ENCODE results near the gene CTSZ.
A peak's percentile ranks its signal among the peaks of the same experiment; 100 is the strongest.
"Not testable (repeated sequence)": the region's sequence is repeated elsewhere in the genome, so short reads cannot be mapped to it uniquely, and the experiment has no call there.

Gene CTSZ

DNA sequence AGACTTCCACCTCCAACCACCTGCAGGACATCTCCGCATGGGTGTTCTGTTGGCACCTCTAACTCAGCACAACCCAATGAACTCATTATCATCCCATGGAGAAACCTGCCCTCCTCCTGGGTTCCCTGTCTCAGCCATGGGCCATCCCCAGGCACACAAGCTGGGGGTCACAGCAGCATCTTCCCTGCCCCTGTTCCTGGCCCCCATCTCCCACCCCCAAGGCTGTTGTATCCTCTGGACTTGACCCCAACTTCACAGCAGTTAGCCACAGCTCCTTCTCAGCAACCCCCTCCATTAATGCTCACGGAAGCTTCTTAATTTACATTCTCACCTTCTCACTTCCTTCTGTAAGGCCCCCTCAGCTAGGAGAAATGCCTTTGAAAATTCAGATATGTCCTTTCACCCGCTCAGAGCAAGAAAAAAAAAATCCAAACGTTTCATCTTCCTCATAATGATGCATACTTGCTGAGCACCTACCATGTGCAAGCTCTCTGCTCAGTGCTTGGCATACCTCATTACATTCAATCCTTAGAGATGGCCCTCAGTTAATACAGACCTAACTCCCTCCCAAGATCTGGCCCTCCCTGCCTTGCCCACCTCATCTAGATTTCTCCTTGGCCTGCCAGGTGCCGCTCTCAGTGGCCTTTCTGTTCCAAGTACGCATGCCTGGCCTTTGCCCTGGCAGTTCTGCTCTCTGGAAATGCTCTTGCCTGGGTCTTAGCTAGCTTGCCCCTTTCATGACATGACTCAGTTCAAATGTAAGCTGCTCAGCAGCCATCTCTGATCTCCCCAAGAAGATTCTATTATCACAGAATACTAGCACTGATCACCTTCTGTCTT is 28.5 kb downstream of the CTSZ start:
- no peak for DNase-seq

GRCh38 chr20:58976061-58976730 is 30.9 kb downstream of the CTSZ start:
- DNase-seq, result peak; percentile 34 to 70

DNA sequence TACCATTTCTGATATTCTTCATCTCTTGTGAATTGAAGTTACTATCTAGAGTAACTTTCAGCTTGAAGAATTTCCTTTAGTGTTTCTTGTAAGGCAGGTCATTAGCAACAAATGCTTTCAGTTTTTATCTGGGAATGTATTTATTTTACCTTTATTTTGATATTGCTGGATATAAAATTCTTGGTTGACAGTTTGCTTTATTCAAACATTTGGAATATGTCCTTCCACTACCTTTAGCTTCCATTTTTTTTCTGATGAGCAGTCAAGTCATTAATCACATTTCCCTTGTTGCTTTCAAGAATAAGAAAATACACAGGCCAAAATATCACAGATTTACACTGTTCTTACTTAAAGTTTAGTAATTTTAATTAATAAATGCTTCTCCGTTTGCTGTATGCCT is 31.7 kb downstream of the CTSZ start:
- no peak for DNase-seq

- peak in 1 of 2 donors; percentile 13 for DNase-seq
Measured at GRCh38 chr20:58973866-58974265, 33.2 kb downstream of the CTSZ start.

DNA sequence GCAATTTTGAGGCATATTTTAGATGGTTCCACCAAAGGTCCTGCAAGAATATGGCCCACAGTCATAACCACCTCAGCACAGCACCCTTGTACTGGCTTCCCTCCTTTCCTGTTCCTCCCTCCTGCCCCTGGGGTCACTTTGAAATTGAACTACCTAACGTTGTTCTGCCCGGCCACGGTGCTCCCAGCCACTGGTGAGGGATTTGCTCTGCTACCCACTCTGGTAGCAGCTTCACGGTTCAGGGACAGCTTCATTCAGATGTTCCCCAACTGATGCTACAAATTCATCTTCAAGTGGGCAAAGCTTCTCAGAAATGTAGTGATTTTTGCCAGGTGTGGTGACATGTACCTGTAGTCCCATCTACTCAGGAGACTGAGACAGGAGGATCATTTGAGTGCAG is 33.9 kb downstream of the CTSZ start:
- DNase-seq, result no peak

DNA sequence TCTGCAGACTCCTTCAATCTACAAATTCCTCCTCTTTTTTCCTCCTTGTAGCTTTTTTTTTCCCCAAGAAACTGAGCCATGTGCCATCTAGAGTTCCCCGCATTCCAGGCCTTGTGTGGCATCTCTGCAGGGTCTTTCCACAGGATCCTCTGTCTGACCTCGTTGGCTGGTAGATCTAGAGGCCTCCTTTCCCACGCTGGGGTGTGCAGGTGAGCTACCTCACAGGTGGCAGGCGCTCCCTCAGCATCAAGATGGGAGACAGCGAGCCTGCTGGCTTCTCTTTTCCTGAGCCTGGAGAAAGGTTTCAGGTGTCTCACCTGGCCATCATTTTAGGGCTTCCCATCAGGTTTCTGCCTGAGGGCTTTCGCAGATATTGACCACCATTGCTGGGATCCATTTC is 35.6 kb downstream of the CTSZ start:
- DNase-seq, result no peak

GRCh38 chr20:58970146-58970545 is 36.9 kb downstream of the CTSZ start:
- DNase-seq, result no peak

DNA sequence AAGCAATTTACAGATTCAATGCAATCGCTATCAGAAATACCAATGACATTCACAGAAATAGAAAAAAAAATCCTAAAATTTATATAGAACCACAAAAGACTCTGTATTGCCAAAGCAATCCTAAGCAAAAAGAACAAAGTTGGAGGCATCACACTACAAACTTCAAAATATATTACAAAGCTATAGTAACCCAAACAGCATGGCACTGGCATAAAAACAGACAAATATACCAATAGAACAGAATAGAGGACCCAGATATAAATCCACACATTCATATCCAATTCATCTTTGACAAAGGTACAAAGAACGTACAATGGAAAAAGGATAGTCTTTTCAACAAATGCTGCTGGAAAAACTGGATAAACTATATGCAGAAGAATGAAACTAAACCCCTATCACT is 37.6 kb downstream of the CTSZ start:
- no peak for DNase-seq

DNA sequence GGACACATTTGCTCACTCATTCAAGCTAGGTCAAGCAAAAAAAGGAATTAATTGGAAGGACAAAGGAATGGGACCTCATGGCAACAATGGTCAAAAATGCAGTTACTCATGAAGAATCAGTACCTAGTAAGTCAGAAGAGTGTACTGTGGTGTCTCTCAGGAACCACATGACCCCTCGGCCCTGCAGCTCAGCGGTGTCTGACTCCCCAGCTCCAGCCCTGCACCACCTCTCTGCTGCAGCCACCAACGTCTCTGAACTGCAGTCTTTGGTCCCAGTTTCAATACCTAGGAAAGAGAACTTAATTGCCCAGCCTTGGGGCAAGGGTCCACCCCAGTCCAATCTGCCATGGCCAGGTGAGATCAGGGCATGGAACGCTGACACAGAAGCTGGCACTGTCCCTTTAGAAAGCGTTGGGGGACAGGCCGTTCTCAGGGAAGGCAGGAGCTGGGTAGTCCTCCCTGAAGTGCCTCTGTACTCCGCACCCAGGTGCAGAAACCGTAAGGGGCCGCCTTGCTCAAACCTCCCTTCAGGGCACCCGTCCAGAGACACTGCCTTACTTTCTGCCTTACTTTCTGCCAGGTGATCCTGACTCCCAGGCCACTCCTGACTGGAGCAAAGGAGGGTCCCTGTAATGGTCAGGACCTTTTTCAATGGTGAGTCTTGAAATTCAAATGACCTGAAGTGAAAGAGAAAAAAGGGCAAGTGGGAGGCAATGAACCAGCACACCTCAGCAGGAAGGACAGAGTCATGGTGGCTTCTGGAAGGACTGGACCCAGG is 39.2 kb downstream of the CTSZ start:
- no peak for DNase-seq

DNA sequence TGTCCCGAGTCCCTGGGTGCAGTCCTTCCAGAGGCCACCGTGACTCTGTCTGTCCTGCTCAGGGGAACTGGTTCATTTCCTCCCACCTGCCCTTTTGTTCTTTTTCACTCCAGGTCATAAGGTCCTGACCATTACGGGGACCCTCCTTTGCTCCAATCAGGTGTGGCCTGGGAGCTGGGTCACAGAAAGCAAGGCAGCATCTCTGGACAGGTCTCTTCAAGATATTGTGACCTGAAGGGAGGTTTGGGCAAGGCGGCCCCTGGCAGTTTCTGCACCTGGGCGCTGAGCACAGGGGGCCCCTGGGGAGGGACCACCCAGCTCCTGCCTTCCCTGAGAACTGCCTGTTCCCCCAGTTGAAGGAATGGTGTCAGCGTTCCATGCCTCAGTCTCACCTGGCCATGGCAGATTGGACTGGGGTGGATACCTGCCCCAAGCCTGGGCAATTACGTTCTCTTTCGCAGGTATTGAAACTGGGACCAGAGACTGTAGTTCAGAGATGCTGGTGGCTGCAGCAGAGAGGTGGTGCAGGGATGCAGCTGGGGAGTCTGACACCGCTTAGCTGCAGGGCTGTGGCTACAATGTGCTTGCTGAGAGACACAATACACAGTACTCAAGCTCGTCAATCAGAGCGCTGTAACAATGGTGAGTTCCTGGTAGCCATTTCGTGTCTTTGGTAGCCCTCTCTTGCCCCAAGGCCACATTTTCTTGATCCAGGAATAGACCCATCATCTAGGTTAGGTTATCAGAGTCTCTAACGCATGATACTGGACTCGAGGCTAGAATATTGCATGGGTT is 41.6 kb downstream of the CTSZ start:
- no peak for DNase-seq

DNA sequence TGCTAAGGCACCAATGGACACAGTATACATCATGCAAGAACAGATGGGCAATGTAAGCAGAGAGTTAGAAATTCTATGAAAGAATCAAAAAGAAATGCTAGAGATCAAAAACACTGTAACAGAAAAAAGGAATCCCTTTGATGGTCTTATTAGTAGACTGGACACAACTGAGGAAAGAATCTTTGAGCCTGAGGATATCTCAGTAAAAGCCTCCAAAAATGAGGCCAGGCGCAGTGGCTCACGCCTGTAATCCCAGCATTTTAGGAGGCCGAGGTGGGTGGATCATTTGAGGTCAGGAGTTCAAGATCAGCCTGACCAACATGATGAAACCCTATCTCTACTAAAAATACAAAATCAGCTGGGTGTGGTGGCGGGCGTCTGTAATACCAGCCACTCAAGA is 43.1 kb downstream of the CTSZ start:
- DNase-seq, result not testable (repeated sequence)

GRCh38 chr20:58963060-58963584 is 43.9 kb downstream of the CTSZ start:
- DNase-seq, result no peak

DNA sequence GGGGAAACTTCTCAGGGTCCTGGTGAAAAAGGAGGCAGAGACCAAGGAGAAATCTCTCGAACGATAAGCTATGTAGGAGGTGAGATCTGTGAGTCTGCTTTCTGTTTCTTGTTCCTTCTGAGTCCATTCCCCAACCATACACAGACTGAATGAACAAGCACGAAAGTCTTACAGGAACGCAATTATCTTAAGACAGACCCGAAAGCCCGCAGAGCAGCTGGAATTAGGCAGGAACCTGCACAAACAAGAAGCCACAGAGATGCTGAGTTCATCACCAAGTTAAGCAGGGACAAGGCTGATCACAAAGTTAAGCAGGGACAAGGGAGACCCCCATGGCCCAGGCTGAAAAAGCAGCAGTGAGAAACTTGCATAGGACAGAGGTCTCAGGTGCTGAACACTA is 47.4 kb downstream of the CTSZ start:
- DNase-seq, result no peak

DNA sequence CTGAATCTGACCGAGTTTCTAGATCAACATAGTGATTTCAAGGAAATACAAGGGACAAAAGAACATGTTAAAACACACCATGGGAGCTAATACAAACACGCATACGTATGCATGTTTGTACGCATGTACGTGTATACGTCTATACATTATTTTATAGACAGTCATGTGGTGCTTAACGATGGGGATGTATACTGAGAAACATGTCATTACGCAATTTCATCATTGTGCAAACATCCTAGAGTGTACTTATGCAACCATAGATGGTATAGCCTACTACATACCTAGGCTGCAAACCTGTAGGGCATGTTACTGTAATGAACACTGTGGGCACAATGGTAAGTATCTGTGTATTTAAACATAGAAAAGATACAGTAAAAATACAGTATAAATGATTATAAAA is 51.0 kb downstream of the CTSZ start:
- DNase-seq, result peak; percentile 28 to 85

- no peak for DNase-seq
Measured at GRCh38 chr20:58953050-58953449, 54.0 kb downstream of the CTSZ start.

DNA sequence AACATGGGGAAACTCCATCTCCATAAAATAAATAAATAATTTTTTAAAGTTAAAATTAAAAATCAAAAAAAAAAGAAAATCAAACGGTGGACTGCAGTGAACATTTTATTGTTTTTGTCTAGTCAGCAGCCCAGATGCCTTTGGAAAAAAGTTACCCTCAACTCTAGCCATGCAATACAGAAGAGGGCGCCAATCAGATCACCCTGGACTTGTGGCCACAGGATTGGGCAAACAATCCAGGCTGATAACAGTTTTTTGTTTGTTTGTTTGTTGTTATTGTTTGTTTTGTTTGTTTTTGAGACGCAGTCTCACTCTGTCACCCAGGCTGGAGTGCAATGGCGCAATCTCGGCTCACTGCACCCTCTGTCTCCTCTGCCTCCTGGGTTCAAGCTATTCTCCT is 56.5 kb downstream of the CTSZ start:
- DNase-seq, result no peak

GRCh38 chr20:58947797-58948388 is 59.2 kb downstream of the CTSZ start:
- not testable (repeated sequence) for DNase-seq

DNA sequence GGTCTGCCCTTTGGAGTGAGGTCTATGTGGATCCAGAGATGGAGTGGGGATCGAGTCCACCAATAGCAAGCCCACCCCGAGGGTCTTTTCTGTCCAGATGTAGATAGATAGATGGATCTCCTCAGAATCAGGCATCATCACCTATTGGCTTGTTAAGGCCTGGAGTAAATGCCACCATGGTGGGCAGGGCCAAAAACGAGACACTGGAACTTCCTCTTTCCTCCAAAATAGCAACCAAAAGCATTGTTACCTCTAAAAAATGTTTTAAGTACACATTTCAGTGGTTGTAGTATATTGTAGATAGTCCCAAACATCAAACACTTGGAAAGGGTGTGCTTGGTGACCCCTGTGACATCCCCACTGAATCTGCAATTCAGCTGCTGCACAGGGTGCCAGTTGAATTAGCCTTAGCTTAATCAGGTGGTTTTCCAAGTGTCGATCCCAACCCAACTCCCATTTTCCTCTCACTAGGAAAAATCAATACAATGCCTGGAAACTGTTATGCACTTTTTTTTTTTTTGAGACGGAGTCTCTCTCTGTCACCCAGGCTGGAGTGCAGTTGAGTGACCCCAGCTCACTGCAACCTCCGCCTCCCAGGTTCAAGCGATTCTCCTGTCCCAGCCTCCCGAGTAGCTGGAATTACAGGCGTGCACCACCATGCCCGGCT is 61.0 kb downstream of the CTSZ start:
- peak in 1 of 2 donors; percentile 30 for DNase-seq

All from inflammatory macrophage treated with lipopolysaccharide for 1 hour (primary cell).